WTC11 (cell line): ENCODE results near the gene PRRC2B.

Source experiments
- ATF1 ChIP-seq: sonication (generic); formaldehyde crosslinking; IDR thresholded peaks from 2 replicates; pipeline ENCODE4 v1.8.1; 2023; ENCODE audit warnings: mild to moderate bottlenecking, moderate library complexity, missing genetic modification reagents
- ATF2 ChIP-seq: sonication (generic); formaldehyde crosslinking; IDR thresholded peaks from 2 replicates; pipeline ENCODE4 v1.8.1; 2022; ENCODE audit warnings: low read depth, missing genetic modification reagents, borderline replicate concordance
- ATF6 ChIP-seq: sonication (generic); formaldehyde crosslinking; IDR thresholded peaks from 2 replicates; pipeline ENCODE4 v1.8.1; 2023; ENCODE audit warnings: mild to moderate bottlenecking, missing genetic modification reagents
- CBFB ChIP-seq: sonication (generic); formaldehyde crosslinking; IDR thresholded peaks from 2 replicates; pipeline ENCODE4 v1.8.1; 2022; ENCODE audit warnings: mild to moderate bottlenecking, low read depth, missing genetic modification reagents
- CREM ChIP-seq: sonication (generic); formaldehyde crosslinking; IDR thresholded peaks from 2 replicates; pipeline ENCODE4 v1.8.1; 2022; ENCODE audit warnings: mild to moderate bottlenecking, missing genetic modification reagents, moderate library complexity
- E2F1 ChIP-seq: sonication (generic); formaldehyde crosslinking; IDR thresholded peaks from 2 replicates; pipeline ENCODE4 v1.8.0; 2022; ENCODE audit warnings: mild to moderate bottlenecking, missing genetic modification reagents
- ETV6 ChIP-seq: sonication (generic); formaldehyde crosslinking; IDR thresholded peaks from 2 replicates; pipeline ENCODE4 v1.8.1; 2022; ENCODE audit warnings: mild to moderate bottlenecking, missing genetic modification reagents
- HMGXB4 ChIP-seq: sonication (generic); formaldehyde crosslinking; IDR thresholded peaks from 2 replicates; pipeline ENCODE4 v1.8.1; 2023; ENCODE audit warnings: mild to moderate bottlenecking, moderate library complexity, missing genetic modification reagents
- JUN ChIP-seq: sonication (generic); formaldehyde crosslinking; IDR thresholded peaks from 2 replicates; pipeline ENCODE4 v1.8.0; 2023; ENCODE audit warnings: mild to moderate bottlenecking, missing genetic modification reagents
- RELA ChIP-seq: sonication (generic); formaldehyde crosslinking; IDR thresholded peaks from 2 replicates; pipeline ENCODE4 v1.8.1; 2022; ENCODE audit warnings: missing genetic modification reagents, mild to moderate bottlenecking, borderline replicate concordance
- TF ChIP-seq, protein P1 (sequence below): fragments of 200-600 bp; IDR thresholded peaks from 2 replicates; pipeline ENCODE4 v1.8.0; 2022; ENCODE audit warnings: antibody characterized with exemption
- TF ChIP-seq, protein P2 (sequence below): fragments of 250-450 bp; sonication (Bioruptor Pico); IDR thresholded peaks from 2 replicates; pipeline ENCODE4 v1.9.0; 2021; ENCODE audit warnings: mild to moderate bottlenecking, borderline replicate concordance

DNA sequence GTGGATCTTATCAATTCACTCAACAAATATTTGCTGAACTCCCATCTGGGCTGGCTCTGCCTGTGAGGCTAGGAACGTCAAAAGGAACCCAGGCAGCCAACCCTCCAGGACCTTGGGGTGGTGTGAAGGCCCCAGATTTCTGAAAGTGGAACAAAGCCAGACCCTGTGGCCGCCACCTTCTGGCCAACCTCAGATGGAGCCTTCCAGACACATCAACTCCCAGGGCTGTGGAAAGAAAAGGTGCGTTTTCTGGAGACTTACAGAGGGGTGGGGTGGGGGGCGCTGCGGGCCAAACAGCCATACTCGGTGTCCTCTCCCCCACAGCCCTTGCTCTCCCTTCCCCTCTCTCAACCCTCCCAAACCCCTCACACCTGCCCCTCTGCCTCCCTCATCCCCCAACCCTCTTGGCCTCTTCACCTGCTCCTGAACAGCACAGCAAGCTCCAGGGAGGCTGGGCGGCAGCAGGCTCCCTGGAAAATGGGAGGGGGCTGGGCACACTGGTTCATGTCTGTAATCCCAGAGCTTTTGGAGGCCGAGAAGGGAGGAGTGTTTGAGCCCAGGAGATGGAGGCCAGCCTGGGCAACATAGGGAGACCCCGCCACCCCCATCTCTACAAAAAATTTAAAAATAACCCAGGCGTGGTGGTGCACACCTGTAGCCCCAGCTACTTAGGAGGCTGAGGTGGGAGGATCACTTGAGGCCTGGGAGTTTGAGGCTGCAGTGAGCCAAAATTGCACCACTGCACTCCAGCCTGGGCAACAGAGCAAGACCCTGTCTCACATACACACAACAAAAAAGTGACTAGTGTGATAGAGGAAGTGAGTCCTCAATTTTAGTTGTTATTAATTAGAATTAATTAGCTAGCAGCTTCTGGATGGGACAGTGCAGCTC lies 45.0 kb upstream of the PRRC2B start:
- TF ChIP-seq, protein P1, sequence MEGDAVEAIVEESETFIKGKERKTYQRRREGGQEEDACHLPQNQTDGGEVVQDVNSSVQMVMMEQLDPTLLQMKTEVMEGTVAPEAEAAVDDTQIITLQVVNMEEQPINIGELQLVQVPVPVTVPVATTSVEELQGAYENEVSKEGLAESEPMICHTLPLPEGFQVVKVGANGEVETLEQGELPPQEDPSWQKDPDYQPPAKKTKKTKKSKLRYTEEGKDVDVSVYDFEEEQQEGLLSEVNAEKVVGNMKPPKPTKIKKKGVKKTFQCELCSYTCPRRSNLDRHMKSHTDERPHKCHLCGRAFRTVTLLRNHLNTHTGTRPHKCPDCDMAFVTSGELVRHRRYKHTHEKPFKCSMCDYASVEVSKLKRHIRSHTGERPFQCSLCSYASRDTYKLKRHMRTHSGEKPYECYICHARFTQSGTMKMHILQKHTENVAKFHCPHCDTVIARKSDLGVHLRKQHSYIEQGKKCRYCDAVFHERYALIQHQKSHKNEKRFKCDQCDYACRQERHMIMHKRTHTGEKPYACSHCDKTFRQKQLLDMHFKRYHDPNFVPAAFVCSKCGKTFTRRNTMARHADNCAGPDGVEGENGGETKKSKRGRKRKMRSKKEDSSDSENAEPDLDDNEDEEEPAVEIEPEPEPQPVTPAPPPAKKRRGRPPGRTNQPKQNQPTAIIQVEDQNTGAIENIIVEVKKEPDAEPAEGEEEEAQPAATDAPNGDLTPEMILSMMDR = no peak
- TF ChIP-seq RELA (CRISPR knock-in tag) = no peak
- no peak for TF ChIP-seq E2F1
- TF ChIP-seq ETV6 (CRISPR knock-in tag) = no peak
- TF ChIP-seq ATF2 (CRISPR knock-in tag) = no peak
- TF ChIP-seq, protein P2, sequence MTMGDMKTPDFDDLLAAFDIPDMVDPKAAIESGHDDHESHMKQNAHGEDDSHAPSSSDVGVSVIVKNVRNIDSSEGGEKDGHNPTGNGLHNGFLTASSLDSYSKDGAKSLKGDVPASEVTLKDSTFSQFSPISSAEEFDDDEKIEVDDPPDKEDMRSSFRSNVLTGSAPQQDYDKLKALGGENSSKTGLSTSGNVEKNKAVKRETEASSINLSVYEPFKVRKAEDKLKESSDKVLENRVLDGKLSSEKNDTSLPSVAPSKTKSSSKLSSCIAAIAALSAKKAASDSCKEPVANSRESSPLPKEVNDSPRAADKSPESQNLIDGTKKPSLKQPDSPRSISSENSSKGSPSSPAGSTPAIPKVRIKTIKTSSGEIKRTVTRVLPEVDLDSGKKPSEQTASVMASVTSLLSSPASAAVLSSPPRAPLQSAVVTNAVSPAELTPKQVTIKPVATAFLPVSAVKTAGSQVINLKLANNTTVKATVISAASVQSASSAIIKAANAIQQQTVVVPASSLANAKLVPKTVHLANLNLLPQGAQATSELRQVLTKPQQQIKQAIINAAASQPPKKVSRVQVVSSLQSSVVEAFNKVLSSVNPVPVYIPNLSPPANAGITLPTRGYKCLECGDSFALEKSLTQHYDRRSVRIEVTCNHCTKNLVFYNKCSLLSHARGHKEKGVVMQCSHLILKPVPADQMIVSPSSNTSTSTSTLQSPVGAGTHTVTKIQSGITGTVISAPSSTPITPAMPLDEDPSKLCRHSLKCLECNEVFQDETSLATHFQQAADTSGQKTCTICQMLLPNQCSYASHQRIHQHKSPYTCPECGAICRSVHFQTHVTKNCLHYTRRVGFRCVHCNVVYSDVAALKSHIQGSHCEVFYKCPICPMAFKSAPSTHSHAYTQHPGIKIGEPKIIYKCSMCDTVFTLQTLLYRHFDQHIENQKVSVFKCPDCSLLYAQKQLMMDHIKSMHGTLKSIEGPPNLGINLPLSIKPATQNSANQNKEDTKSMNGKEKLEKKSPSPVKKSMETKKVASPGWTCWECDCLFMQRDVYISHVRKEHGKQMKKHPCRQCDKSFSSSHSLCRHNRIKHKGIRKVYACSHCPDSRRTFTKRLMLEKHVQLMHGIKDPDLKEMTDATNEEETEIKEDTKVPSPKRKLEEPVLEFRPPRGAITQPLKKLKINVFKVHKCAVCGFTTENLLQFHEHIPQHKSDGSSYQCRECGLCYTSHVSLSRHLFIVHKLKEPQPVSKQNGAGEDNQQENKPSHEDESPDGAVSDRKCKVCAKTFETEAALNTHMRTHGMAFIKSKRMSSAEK = no peak
- no peak for TF ChIP-seq JUN
- no peak for TF ChIP-seq CBFB (CRISPR knock-in tag)
- TF ChIP-seq ATF1 (CRISPR knock-in tag) = no peak
- TF ChIP-seq HMGXB4 (CRISPR knock-in tag) = no peak
- TF ChIP-seq CREM = no peak
- TF ChIP-seq ATF6 (CRISPR knock-in tag) = no peak
